HG03064 (cell line): ENCODE data around the gene RPS6KB2.

Source experiments
- ATAC-seq: cut with Tn5 transposase; IDR thresholded peaks from one replicate; pipeline ENCODE4 v1.9.1; 2021; ENCODE audit warnings: low read depth; ENCODE audit not compliant: unreplicated experiment

The RPS6KB2 gene

GRCh38 chr11:67428052-67429001, at the start of gene RPS6KB2:
Gene RPS6KB2, plus strand, starts transcription at chr11:67428494. Its CDS starts 52 bp downstream, at chr11:67428546.
- peak; percentile 53 for ATAC-seq

GRCh38 chr11:67378544-67378943, 49.8 kb upstream of the RPS6KB2 start:
- no peak for ATAC-seq

DNA sequence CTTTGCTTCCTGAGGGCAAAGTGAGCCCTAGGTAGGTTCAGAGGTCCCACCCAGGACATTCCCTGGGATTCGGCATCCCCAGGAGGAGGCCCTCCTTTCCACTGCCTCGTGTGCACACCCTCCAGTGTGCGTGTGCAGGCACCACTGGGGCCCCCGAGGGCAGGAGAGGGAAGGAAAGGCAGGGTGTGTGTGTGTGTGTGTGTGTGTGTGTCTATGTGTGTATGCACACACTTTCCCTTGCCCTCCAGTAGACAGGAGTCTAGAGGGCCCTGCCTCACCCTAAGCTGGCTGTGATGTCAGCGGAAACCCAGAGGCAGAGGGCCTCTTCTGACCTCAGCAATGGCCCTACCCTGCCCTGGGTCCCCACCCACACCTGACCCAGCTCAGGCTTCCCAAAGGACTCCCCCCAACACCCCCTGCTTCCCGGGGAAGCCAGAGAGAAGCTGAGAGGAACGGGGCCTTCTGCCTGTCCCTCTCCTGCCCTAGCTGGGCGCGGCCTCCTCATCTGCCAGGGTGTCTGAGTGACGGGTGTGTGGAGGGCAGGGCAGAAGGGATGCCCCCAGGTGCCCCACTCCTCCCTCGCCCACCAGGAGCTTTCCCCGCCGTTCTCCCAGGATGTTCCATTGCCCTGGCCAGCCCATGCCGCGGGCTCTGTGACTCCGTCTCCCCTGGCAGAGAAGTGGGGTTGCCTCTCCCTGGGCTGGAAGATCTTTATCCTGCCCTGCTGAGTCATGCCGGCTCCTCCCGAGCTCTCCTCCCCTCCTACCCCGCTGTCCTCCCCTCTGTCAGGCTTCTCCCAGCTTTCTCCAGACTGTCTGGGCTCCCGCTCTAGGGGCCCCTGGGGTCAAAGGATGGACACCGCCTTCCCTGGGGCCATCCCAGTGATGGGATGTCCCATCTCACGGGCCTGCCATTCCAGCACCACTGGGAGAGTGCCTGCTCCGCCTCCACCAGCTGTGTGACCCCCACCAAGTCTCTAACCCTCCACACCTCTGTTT, 48.9 kb upstream of the RPS6KB2 start:
- ATAC-seq: no peak

DNA sequence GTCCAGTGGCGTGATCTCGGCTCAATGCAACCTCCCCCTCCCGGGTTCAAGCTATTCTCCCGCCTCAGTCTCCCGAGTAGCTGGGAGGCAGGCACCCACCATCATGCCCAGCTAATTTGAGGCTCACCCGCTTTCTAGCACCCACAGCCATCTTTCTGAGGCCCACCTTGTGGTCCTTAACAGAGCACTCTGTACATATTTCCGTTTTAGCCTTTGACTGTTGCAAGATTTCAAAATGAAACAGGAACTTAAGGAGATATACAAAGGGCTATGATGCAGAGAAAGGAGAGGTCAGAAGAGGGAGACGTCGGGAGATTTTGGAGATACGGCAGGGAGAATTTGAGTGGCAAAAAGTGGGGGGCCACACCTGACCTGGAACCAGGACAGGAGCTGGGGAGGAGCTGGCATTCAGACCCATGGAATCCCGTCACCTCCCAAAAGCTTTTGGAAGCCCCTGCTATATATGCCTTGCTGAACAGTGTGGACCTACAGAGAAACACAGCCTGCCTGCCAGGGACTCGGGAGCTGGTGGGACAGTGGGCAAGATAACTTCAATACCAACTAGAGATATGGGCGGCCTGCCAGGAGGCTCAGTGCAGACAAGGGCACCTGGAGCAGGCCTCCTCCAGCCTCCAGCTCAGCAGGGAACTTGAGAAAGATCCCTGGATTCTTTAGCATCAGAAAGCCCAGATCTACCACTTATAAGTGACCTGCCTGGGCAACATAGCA, 46.9 kb upstream of the RPS6KB2 start:
- ATAC-seq: no peak

- no peak for ATAC-seq
Measured at GRCh38 chr11:67382276-67383136, 45.8 kb upstream of the RPS6KB2 start.

- ATAC-seq: no peak
Measured at GRCh38 chr11:67384851-67385366, 43.4 kb upstream of the RPS6KB2 start.

DNA sequence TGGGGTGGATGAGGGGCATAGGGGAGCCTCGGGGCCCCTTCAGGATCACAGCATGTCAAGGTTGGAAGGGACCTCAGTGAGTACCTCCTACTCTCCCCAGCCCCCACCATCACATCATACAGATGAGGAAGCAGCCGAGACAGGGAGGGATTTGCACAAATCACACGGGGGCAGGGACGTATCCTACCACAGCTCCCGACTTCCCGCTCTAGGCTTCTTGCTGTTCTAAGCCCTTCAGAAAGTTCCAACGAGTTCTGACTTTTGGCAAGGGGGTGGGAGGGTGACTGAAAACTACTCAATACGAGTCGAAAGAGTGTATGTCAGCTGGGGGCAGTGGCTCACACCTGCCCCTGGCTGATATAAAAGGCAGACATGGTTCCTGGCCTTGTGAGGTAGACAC, 41.2 kb upstream of the RPS6KB2 start:
- no peak for ATAC-seq

DNA sequence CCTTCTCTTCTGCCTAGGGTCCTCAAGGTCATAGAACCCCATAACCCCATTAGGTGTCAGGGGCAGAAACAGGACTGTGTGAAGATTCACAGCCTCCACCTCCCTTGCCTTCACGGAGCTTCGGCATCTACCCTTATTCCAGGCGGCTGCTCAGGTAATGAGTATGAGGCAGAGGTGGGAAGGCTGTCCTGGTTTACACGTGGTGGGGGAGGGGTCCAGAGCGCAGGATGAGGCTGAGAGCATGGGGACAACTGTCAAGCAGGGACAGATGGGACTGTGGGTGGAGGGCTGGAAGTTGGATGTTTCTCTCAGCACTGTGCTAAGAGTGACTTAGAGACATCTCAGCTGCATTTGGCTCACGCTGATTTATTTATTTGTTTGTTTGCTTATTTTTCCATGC, 40.8 kb upstream of the RPS6KB2 start:
- no peak for ATAC-seq

DNA sequence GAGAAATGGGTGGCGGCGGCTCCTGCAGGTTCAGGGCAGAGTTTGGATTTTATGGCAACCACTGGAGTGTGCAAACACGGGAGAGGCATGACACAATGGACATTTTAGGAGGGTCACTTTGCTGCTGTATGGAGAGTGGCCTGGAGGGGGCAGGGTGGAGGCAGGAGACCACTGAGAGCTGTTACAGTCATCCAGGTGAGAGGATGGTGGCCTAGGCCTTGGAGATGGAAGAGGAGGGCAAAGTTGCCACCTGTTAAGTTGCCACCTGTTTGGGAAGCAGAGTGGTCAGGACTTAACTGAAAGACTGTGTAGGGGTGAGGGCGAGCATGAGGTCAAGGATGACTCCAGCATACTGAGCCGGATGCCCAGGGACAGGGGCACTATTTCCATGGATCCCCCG, 38.8 kb upstream of the RPS6KB2 start:
- no peak for ATAC-seq

DNA sequence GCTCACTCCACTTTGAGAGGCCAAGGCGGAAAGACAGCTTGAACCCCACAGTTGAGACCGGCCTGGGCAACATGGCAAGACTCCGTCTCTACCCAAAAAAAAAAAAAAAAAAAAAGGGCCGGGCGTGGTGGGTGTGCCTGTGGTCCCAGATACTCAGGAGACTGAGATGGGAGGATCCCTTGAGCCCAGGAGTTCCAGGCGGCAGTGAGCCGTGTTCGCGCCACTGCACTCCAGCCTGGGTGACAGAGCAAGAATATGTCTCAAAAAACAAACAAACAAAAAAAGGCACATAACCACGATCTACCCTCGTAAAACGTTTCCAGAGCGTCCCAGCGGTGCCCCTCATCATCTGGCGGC, 37.4 kb upstream of the RPS6KB2 start:
- ATAC-seq: no peak

DNA sequence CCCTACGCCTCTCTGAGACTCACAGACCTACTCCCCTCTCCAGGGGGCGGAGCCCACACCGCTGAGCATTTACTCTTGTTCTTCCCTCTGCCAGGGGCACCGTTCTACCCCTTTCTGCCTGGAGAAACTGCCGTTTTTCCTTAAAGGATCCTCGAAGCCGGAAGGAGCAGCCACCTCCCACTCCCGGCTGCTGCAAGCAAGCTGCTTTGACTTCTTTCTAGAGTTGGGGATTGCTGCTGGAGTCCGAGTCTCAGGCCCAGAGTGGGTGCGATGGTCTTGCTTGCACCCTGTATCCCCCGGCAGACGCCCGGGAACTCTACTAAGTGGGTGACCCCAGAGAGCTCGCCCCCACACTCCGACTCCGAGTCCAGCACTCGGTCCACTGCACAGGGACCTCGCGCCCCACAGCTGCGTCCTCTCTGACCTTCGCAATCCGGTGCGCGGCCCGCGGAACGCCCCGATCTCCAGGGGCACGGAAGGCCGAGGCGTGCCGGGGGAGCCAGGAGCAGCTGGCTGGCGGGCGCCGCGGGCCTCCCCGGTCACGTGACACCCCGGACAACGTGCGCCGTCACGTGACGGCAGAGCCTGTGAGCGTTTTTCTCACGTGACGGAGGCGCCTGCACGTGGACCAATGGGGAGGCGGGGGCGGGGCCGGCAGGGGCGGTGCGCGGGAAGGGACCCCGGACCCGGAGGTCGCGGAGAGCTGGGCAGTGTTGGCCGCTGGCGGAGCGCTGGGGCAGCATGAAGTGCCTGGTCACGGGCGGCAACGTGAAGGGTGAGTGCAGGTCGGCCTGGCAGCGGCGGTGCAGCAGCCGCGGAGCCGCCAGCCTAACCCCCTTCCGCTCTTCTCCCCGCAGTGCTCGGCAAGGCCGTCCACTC, 36.8 kb upstream of the RPS6KB2 start, which contains the start of gene RAD9A:
Gene RAD9A (plus strand): TSS at position 683 of the 879 bp plus-strand sequence. CDS start 59 bp downstream, at position 742.
- ATAC-seq: peak; percentile 44

- ATAC-seq: no peak
Measured at GRCh38 chr11:67392183-67392715, 36.0 kb upstream of the RPS6KB2 start.

DNA sequence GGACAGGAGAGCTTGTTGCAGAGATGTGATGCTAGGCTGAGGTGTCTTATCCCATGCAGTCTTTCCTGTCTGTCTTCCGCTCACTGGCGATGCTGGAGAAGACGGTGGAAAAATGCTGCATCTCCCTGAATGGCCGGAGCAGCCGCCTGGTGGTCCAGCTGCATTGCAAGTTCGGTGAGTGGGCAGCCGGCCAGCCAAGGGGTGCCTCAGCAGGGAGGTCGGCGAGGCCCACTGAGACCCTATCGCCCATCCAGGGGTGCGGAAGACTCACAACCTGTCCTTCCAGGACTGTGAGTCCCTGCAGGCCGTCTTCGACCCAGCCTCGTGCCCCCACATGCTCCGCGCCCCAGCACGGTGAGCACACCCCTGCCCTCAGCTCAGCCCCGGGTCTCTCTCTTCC, 34.9 kb upstream of the RPS6KB2 start:
- no peak for ATAC-seq

- no peak for ATAC-seq
Measured at GRCh38 chr11:67393990-67394389, 34.3 kb upstream of the RPS6KB2 start.

- no peak for ATAC-seq
Measured at GRCh38 chr11:67395555-67396258, 32.6 kb upstream of the RPS6KB2 start.

DNA sequence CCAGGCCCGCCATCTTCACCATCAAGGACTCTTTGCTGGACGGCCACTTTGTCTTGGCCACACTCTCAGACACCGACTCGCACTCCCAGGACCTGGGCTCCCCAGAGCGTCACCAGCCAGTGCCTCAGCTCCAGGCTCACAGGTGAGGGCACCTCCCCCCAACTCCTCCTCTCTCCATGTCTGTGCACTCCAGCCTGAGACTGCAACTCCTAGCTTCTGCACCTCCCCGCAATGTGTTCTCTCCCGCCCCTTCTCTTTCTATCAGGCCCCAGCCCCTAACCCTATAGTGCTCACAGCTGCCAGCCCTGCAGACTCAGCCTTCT, 32.1 kb upstream of the RPS6KB2 start:
- ATAC-seq: no peak

DNA sequence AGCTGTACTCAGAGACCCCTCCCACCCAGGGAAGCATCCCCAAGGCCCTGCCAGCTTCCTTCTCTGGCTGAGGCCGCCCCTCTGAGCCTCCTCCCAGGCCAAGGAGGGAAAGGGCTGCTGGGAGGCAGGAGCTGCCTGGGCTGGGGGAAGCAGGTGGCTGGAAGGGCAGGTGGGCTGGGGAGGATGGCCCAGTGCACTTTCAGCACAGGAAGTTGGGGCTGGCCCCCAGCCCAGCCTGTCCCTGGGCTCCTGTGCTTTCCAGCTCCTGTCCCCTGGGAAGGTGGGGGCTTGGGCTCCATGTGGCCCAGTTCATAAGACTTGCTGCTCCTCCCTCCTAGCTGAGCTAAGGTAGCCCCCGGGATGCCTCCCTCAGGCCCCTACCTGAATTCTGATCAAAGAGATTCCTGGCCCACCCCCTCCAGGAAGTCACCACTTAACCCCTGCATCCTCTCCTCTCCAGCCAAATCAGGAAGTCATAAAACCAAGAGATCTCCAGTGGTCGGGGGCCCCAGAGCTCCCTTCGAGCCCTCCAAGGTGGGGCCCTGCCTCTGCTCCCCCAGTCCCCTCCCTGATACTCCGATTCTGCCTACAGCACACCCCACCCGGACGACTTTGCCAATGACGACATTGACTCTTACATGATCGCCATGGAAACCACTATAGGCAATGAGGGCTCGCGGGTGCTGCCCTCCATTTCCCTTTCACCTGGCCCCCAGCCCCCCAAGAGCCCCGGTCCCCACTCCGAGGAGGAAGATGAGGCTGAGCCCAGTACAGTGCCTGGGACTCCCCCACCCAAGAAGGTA, 31.5 kb upstream of the RPS6KB2 start:
- no peak for ATAC-seq
